Tibial artery (tissue), 4 donors: Measurements from ENCODE around the gene SDHB.

Experiments used
- DNase-seq, 2 donors: peaks; one replicate each; pipeline ENCODE4 v3.0.0-alpha.2; 2019
- H3K27ac ChIP-seq, 2 donors: fragments of 200-600 bp; sonication (generic) in 1 of 2; 1 replicate in 1 of 2; 2 replicates in 1 of 2; pipeline ENCODE4 v1.5.1; 2018 to 2019; ENCODE audit warnings: mild to moderate bottlenecking in 1 of 2
- H3K27me3 ChIP-seq, 2 donors: fragments of 200-600 bp; sonication (generic) in 1 of 2; one replicate each; pipeline versions ENCODE4 v1.5.1 to v1.6.0; 2016 to 2019
- H3K36me3 ChIP-seq, 3 donors: fragments of 200-600 bp; sonication (generic) in 2 of 3; one replicate each; pipeline ENCODE4 v1.5.1; 2016 to 2019; ENCODE audit warnings: mild to moderate bottlenecking in 2 of 3
- H3K4me1 ChIP-seq, 4 donors: fragments of 200-600 bp; sonication (generic) in 2 of 4; 1 replicate in 3 of 4; 2 replicates in 1 of 4; pipeline ENCODE4 v1.5.1; 2016 to 2019
- H3K4me3 ChIP-seq, 2 donors: fragments of 200-600 bp; sonication (generic) in 1 of 2; 1 replicate in 1 of 2; 2 replicates in 1 of 2; pipeline ENCODE4 v1.5.1; 2018 to 2019; ENCODE audit warnings: mild to moderate bottlenecking in 2 of 2
- H3K9me3 ChIP-seq, 3 donors: fragments of 200-600 bp; sonication (generic) in 1 of 3; one replicate each; pipeline ENCODE4 v1.5.1; 2016 to 2019
- intact Hi-C: fragments of 100-400 bp; cut with DNase I; formaldehyde crosslinking; loops from one replicate; pipeline ENCODE4 v1.15.0; 2023; ENCODE audit warnings: low total_unique reads
- TF ChIP-seq, protein P1 (sequence below), 2 experiments: fragments of 200-600 bp in 1 of 2; fragments of 450-650 bp in 1 of 2; IDR thresholded peaks; one replicate each; pipeline ENCODE4 v1.5.1; 2017 to 2019; ENCODE audit warnings: antibody characterized with exemption in 2 of 2, mild to moderate bottlenecking in 1 of 2, moderate library complexity in 1 of 2

The SDHB gene

DNA sequence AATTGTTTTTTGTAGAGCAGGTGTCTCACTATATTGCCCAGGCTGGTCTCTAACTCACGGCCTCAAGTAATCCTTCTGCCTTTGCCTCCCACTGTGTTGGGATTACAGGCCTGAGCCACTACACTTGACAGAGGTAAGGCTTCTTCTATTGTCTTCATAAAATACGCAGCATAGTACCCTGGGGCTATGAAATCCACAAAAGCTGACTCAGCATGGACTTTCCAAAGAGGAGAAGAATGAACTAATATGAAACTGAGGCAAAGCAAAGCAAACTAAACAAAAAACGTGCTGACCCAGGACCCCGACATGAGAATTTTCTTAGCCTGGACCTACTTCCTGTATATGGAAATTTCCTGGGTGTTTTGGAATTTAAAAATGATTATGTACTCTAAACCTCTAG, 23.6 kb downstream of the SDHB start:
- no peak overlapping the region for H3K4me3 ChIP-seq
- H3K27ac ChIP-seq = no peak overlapping the region
- DNase-seq = no peak
- H3K4me1 ChIP-seq = peaks cover 0 to 8% (median 0%) of the 10 kb centered on the region in 4 donors
- intact Hi-C loops = no loop called here
- H3K36me3 ChIP-seq = peaks cover 61 to 89% (median 76%) of the 10 kb centered on the region in 3 donors
- no peaks in the 10 kb centered on the region for H3K9me3 ChIP-seq
- TF ChIP-seq, protein P1, sequence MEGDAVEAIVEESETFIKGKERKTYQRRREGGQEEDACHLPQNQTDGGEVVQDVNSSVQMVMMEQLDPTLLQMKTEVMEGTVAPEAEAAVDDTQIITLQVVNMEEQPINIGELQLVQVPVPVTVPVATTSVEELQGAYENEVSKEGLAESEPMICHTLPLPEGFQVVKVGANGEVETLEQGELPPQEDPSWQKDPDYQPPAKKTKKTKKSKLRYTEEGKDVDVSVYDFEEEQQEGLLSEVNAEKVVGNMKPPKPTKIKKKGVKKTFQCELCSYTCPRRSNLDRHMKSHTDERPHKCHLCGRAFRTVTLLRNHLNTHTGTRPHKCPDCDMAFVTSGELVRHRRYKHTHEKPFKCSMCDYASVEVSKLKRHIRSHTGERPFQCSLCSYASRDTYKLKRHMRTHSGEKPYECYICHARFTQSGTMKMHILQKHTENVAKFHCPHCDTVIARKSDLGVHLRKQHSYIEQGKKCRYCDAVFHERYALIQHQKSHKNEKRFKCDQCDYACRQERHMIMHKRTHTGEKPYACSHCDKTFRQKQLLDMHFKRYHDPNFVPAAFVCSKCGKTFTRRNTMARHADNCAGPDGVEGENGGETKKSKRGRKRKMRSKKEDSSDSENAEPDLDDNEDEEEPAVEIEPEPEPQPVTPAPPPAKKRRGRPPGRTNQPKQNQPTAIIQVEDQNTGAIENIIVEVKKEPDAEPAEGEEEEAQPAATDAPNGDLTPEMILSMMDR (IDR thresholded peaks at IDR 0.05) = no peak
- no peaks in the 10 kb centered on the region for H3K27me3 ChIP-seq

DNA sequence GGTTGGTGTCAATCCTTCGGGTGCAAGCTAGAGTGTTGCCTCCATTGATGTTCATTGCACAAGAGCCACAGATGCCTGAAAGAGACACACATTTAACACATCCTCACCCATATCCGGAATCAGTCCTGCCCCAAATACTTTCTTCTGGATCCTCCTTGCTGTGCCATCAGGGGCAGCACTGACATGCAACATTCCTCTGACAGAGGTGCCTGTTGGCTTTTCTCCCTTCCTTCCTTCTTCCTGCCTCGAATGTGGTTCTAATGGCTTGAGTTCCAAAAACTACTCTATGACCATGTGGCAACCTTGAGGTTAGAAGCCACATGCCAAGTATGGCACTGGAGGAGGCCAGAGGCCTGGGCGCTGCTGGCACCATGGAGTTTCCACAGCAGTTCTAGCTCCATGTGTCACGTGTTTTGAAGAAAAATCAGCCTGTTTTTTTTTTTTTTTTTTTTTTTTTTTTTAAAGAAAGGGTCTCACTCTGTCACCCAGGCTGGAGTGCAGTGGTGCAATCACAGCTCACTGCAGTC, 25.1 kb downstream of the SDHB start:
- TF ChIP-seq, protein P1 (IDR thresholded peaks at IDR 0.05) = no peak
- Histone ChIP-seq H3K4me3 (no peak overlapping the region), H3K36me3 (peaks cover 76 to 94% (median 89%) of the 10 kb centered on the region in 3 donors), H3K9me3 (no peaks in the 10 kb centered on the region), H3K27me3 (no peaks in the 10 kb centered on the region), H3K4me1 (peaks cover 0 to 8% (median 0%) of the 10 kb centered on the region in 4 donors), H3K27ac (no peak overlapping the region)
- intact Hi-C loops = no loop called here
- DNase-seq = no peak

DNA sequence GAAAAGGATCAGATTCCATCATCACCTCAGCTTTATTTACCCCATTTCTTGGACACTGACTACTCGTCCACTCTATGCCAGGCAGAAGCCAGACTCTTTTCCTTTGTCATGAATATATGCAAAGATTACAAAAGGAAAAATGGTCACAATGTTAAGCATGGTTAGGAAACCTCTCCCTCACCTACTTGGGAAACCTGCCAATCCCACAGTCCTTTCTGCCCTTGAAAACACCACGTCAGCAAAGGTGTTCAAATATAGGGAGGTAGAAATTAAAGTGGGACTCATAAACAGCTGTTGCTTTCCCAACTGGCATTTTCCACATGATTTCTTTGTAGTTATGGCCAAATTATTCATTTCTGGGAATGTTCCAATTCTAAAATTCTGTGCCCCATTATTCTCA, 25.9 kb downstream of the SDHB start:
- Histone ChIP-seq H3K27ac (no peak overlapping the region), H3K4me1 (peaks cover 0 to 8% (median 0%) of the 10 kb centered on the region in 4 donors), H3K4me3 (no peak overlapping the region), H3K27me3 (no peaks in the 10 kb centered on the region), H3K9me3 (no peaks in the 10 kb centered on the region), H3K36me3 (peaks cover 80 to 94% (median 89%) of the 10 kb centered on the region in 3 donors)
- intact Hi-C loops = no loop called here
- no peak for DNase-seq
- TF ChIP-seq, protein P1 (IDR thresholded peaks at IDR 0.05) = no peak

DNA sequence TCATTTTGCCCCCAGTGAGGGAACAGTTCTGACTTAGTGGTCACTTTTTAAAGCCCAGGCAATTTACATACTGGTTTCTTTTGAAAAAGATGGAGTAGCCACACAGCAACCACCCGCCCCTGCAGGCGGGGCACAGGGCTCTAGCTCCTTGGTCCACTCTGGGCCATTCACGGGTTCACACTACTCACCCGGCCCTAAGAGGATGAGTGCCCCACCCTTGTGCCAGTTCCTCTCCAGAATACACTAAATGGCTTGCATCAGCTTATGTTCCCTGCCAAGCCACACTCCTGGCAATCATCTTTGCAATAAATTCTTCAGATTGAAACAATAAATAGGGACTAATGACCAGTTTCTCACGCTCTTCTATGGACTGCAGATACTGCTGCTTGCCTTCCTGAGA, 26.4 kb downstream of the SDHB start:
- Histone ChIP-seq H3K9me3 (no peaks in the 10 kb centered on the region), H3K4me3 (no peak overlapping the region), H3K27ac (no peak overlapping the region), H3K27me3 (no peaks in the 10 kb centered on the region), H3K36me3 (peaks cover 80 to 94% (median 89%) of the 10 kb centered on the region in 3 donors), H3K4me1 (peaks cover 0 to 8% (median 0%) of the 10 kb centered on the region in 4 donors)
- peak in 1 of 2 donors; percentile 66 for DNase-seq
- intact Hi-C loops = no loop called here
- TF ChIP-seq, protein P1 (IDR thresholded peaks at IDR 0.05) = no peak

DNA sequence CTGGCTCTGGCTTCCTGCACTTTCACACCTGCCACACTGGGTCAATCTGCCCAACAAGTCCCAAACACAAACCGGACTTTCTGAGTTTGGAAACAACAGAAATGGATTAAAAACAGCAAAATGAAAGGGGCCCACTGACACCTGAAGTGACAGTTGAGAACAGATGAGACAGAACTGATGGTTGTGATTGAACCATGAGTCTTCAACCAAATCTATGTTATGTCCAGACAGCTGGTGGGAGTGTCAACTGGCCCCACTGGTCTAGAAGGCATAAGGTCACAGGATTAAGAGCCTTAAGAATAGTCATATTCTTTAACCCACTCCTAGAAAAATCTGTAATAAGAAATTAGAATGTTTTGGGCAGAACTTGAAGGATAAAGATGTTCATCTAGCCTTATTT, 29.1 kb downstream of the SDHB start:
- Histone ChIP-seq H3K4me1 (peaks cover 0 to 8% (median 0%) of the 10 kb centered on the region in 4 donors), H3K36me3 (peaks cover 90 to 99% (median 92%) of the 10 kb centered on the region in 3 donors), H3K4me3 (no peak overlapping the region), H3K27ac (no peak overlapping the region), H3K27me3 (no peaks in the 10 kb centered on the region), H3K9me3 (no peaks in the 10 kb centered on the region)
- no peak for DNase-seq
- intact Hi-C loops = no loop called here
- TF ChIP-seq, protein P1 (IDR thresholded peaks at IDR 0.05) = no peak
